SHP77 treated with DMSO at 0.1 percent for 48 hours (cell line): ENCODE data around the gene PIGT.
"Not testable (repeated sequence)": the region's sequence is repeated elsewhere in the genome, so short reads cannot be mapped to it uniquely, and the experiment has no call there.

Experiments used
- DNase-seq: peaks from one replicate; lab custom pipeline; 2025; lab: John Stamatoyannopoulos, UW

Gene PIGT

GRCh38 chr20:45462711-45463509 lies 47.0 kb downstream of the PIGT start:
- no peak for DNase-seq

GRCh38 chr20:45463709-45464108 lies 47.8 kb downstream of the PIGT start:
- no peak for DNase-seq

- DNase-seq: no peak
Observed at GRCh38 chr20:45465491-45466266, 49.7 kb downstream of the PIGT start.

- DNase-seq: no peak
Observed at GRCh38 chr20:45467172-45467571, 51.2 kb downstream of the PIGT start.

GRCh38 chr20:45467861-45468260 lies 51.9 kb downstream of the PIGT start:
- DNase-seq: peak; percentile 34

GRCh38 chr20:45469336-45470261 lies 53.7 kb downstream of the PIGT start, which contains the start of gene WFDC2:
Gene WFDC2 (plus strand): TSS chr20:45469753. CDS start chr20:45469782, 29 bp downstream.
- no peak for DNase-seq

- DNase-seq: no peak
Observed at GRCh38 chr20:45470262-45470931, 54.5 kb downstream of the PIGT start.

GRCh38 chr20:45470937-45471336 lies 55.0 kb downstream of the PIGT start:
- no peak for DNase-seq

- DNase-seq: not testable (repeated sequence)
Observed at GRCh38 chr20:45472286-45472685, 56.3 kb downstream of the PIGT start.
